K562 (cell line): ENCODE measurements around the gene DHX8. TPM values are rescaled to one million over a fixed set of nuclear protein-coding genes. Genes with fewer than 3 reads are reported as not detected.

Experiments used
- ATF7 ChIP-seq: fragments of 450-650 bp; IDR thresholded peaks from 2 replicates; pipeline ENCODE4 v1.7.1; 2014; ENCODE audit warnings: mild to moderate bottlenecking, moderate library complexity
- EGR1 ChIP-seq: fragments of 450-650 bp; conservative IDR thresholded peaks from 2 replicates; pipeline ENCODE4 v1.6.1; 2017; ENCODE audit warnings: mild to moderate bottlenecking
- FOXK2 ChIP-seq, 2 experiments: fragments of 450-650 bp; IDR thresholded peaks in 1 of 2; conservative IDR thresholded peaks in 1 of 2; 2 replicates each; pipeline ENCODE4 v1.6.1; 2016; ENCODE audit warnings: low read depth in 2 of 2, mild to moderate bottlenecking in 1 of 2
- GTF2E2 ChIP-seq: fragments of 200-800 bp; sonication (Bioruptor generic); IDR thresholded peaks from 2 replicates; pipeline ENCODE4 v1.6.1; 2016; ENCODE audit warnings: missing genetic modification characterization, missing compliant biosample characterization
- RBFOX2 ChIP-seq: fragments of 200-400 bp; formaldehyde crosslinking; IDR thresholded peaks from 2 replicates; pipeline ENCODE4 v1.6.1; 2017; ENCODE audit warnings: low read depth, mild to moderate bottlenecking, low read length, moderate library complexity
- SIX5 ChIP-seq, 2 experiments: IDR thresholded peaks; 2 replicates each; pipeline ENCODE4 v1.6.1; 2011; ENCODE audit warnings: low read length in 2 of 2, borderline replicate concordance in 1 of 2, low read depth in 1 of 2, mild to moderate bottlenecking in 1 of 2, moderate library complexity in 1 of 2; ENCODE audit not compliant: insufficient read depth in 1 of 2
- YY1 ChIP-seq, 3 experiments: IDR thresholded peaks; 2 replicates each; pipeline ENCODE4 v1.6.1; 2011; ENCODE audit warnings: low read length in 2 of 3, mild to moderate bottlenecking in 2 of 3, moderate library complexity in 2 of 3, borderline replicate concordance in 1 of 3, control low read depth in 1 of 3, low read depth in 1 of 3; ENCODE audit not compliant: insufficient read depth in 3 of 3, insufficient replicate concordance in 2 of 3, control insufficient read depth in 1 of 3, insufficient read length in 1 of 3; ENCODE audit errors: extremely low read depth in 1 of 3
- ZBTB8A ChIP-seq: fragments of 450-650 bp; IDR thresholded peaks from 2 replicates; pipeline ENCODE4 v1.6.1; 2018; ENCODE audit warnings: mild to moderate bottlenecking, moderate library complexity; ENCODE audit not compliant: partially characterized antibody
- ZFP36 ChIP-seq: fragments of 150-350 bp; IDR thresholded peaks from 2 replicates; pipeline ENCODE4 v1.6.1; 2018; ENCODE audit warnings: low read length, low read depth; ENCODE audit not compliant: partially characterized antibody
- ZNF175 ChIP-seq: fragments of 200-800 bp; sonication (Bioruptor generic); IDR thresholded peaks from 2 replicates; pipeline ENCODE4 v1.6.1; 2016; ENCODE audit warnings: low read depth, mild to moderate bottlenecking, missing genetic modification characterization, missing compliant biosample characterization
- ZNF76 ChIP-seq: fragments of 250-450 bp; sonication (Bioruptor Pico); IDR thresholded peaks from 2 replicates; pipeline ENCODE4 v1.4.0; 2020; ENCODE audit warnings: mild to moderate bottlenecking, moderate library complexity, borderline replicate concordance
- polyA plus RNA-seq, 8 experiments: library from polyadenylated mRNA; depleted of rRNA in 4 of 8; stranded (reverse) in 5 of 8; unstranded in 3 of 8; fragments of >200 nt; fragmentation: Nextera tagmentation in 2 of 8; fragmentation: Illumina TruSeq in 1 of 8; extraction: Ambion mirVana in 2 of 8; extraction: Trizol in 1 of 8; gene quantifications; 2 replicates each; pipeline versions ENCODE4 v1.2.1 to v1.2.3, GENCODE V29; 2011 to 2014; ENCODE audit warnings: inconsistent platforms in 1 of 8, missing spikeins in 1 of 8
- total RNA-seq, 7 experiments: library from RNA; depleted of rRNA in 6 of 7; stranded (reverse); fragments of >200 nt in 6 of 7; fragmentation: Illumina TruSeq in 2 of 7; extraction: Trizol in 2 of 7; gene quantifications; 2 replicates each; pipeline versions ENCODE4 v1.2.1 to v1.2.3, GENCODE V29; 2011 to 2021; ENCODE audit warnings: low replicate concordance in 1 of 7
- TF ChIP-seq, protein P1 (sequence below): fragments of 450-650 bp; conservative IDR thresholded peaks from 2 replicates; pipeline ENCODE4 v1.6.1; 2016; ENCODE audit warnings: missing genetic modification characterization, low read depth, mild to moderate bottlenecking, missing compliant biosample characterization, moderate library complexity
- TF ChIP-seq, protein P2 (sequence below): fragments of 450-650 bp; IDR thresholded peaks from 2 replicates; pipeline ENCODE4 v1.6.1; 2016; ENCODE audit warnings: mild to moderate bottlenecking
- TF ChIP-seq, protein P3 (sequence below): fragments of 450-650 bp; IDR thresholded peaks from 2 replicates; pipeline ENCODE4 v1.6.1; 2017; ENCODE audit warnings: antibody characterized with exemption, mild to moderate bottlenecking
- TF ChIP-seq, protein P4 (sequence below): fragments of 250-450 bp; sonication (Bioruptor Pico); IDR thresholded peaks from 2 replicates; pipeline ENCODE4 v1.9.0; 2021; ENCODE audit warnings: mild to moderate bottlenecking

DHX8 gene
- total and polyA plus RNA-seq, 9 of the 15 experiments (the other 6 are each of a cell fraction or from before 2014, with no cell fraction given), result 16.7 to 42.5 (median 25.6) TPM

GRCh38 chr17:43483674-43484551, at the start of gene DHX8 (continued):
- TF ChIP-seq, protein P1, sequence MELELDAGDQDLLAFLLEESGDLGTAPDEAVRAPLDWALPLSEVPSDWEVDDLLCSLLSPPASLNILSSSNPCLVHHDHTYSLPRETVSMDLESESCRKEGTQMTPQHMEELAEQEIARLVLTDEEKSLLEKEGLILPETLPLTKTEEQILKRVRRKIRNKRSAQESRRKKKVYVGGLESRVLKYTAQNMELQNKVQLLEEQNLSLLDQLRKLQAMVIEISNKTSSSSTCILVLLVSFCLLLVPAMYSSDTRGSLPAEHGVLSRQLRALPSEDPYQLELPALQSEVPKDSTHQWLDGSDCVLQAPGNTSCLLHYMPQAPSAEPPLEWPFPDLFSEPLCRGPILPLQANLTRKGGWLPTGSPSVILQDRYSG (tag), result no peak
- TF ChIP-seq ZFP36 (peak; percentile 47), YY1 (IDR thresholded peaks at IDR 0.05; ENCODE audit: borderline replicate concordance in 1 of 3, control insufficient read depth in 1 of 3, extremely low read depth in 1 of 3, insufficient read depth in 3 of 3, insufficient read length in 1 of 3, insufficient replicate concordance in 2 of 3, low read depth in 1 of 3, low read length in 2 of 3) (peak; percentile 26 to 88 (median 74)), ATF7 (peak; percentile 90), RBFOX2 (peak; percentile 82), GTF2E2 (0 out of 2 replicates have a peak, but pooled peaks have one; percentile 43), ZNF76 (CRISPR knock-in tag) (no peak), SIX5 (IDR thresholded peaks at IDR 0.05; ENCODE audit: borderline replicate concordance in 1 of 2, insufficient read depth in 1 of 2, low read depth in 1 of 2, low read length in 2 of 2) (peak; percentile 27 to 49; a peak in 2 of 4 replicates), FOXK2 (conservative IDR thresholded peaks at IDR 0.05 in 1 of 2, IDR thresholded peaks at IDR 0.05 in 1 of 2; ENCODE audit: low read depth in 2 of 2) (peak; percentile 99 to 100), ZNF175 (CRISPR knock-in tag) (0 out of 2 replicates have a peak, but pooled peaks have one; percentile 68), ZBTB8A (no peak), EGR1 (no peak)
- TF ChIP-seq, protein P2, sequence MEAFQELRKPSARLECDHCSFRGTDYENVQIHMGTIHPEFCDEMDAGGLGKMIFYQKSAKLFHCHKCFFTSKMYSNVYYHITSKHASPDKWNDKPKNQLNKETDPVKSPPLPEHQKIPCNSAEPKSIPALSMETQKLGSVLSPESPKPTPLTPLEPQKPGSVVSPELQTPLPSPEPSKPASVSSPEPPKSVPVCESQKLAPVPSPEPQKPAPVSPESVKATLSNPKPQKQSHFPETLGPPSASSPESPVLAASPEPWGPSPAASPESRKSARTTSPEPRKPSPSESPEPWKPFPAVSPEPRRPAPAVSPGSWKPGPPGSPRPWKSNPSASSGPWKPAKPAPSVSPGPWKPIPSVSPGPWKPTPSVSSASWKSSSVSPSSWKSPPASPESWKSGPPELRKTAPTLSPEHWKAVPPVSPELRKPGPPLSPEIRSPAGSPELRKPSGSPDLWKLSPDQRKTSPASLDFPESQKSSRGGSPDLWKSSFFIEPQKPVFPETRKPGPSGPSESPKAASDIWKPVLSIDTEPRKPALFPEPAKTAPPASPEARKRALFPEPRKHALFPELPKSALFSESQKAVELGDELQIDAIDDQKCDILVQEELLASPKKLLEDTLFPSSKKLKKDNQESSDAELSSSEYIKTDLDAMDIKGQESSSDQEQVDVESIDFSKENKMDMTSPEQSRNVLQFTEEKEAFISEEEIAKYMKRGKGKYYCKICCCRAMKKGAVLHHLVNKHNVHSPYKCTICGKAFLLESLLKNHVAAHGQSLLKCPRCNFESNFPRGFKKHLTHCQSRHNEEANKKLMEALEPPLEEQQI, result no peak
- TF ChIP-seq, protein P3, sequence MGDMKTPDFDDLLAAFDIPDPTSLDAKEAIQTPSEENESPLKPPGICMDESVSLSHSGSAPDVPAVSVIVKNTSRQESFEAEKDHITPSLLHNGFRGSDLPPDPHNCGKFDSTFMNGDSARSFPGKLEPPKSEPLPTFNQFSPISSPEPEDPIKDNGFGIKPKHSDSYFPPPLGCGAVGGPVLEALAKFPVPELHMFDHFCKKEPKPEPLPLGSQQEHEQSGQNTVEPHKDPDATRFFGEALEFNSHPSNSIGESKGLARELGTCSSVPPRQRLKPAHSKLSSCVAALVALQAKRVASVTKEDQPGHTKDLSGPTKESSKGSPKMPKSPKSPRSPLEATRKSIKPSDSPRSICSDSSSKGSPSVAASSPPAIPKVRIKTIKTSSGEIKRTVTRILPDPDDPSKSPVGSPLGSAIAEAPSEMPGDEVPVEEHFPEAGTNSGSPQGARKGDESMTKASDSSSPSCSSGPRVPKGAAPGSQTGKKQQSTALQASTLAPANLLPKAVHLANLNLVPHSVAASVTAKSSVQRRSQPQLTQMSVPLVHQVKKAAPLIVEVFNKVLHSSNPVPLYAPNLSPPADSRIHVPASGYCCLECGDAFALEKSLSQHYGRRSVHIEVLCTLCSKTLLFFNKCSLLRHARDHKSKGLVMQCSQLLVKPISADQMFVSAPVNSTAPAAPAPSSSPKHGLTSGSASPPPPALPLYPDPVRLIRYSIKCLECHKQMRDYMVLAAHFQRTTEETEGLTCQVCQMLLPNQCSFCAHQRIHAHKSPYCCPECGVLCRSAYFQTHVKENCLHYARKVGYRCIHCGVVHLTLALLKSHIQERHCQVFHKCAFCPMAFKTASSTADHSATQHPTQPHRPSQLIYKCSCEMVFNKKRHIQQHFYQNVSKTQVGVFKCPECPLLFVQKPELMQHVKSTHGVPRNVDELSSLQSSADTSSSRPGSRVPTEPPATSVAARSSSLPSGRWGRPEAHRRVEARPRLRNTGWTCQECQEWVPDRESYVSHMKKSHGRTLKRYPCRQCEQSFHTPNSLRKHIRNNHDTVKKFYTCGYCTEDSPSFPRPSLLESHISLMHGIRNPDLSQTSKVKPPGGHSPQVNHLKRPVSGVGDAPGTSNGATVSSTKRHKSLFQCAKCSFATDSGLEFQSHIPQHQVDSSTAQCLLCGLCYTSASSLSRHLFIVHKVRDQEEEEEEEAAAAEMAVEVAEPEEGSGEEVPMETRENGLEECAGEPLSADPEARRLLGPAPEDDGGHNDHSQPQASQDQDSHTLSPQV, result peak; percentile 86
- TF ChIP-seq, protein P4, sequence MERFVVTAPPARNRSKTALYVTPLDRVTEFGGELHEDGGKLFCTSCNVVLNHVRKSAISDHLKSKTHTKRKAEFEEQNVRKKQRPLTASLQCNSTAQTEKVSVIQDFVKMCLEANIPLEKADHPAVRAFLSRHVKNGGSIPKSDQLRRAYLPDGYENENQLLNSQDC, result no peak
